AML-193 (cell line): ENCODE results near the gene SERPINA5.
"Not testable (repeated sequence)": the region's sequence is repeated elsewhere in the genome, so short reads cannot be mapped to it uniquely, and the experiment has no call there.

Experiments used
- DNase-seq, 2 experiments: peaks; one replicate each; lab custom pipeline; 2025; lab: John Stamatoyannopoulos, UW

The SERPINA5 gene

DNA sequence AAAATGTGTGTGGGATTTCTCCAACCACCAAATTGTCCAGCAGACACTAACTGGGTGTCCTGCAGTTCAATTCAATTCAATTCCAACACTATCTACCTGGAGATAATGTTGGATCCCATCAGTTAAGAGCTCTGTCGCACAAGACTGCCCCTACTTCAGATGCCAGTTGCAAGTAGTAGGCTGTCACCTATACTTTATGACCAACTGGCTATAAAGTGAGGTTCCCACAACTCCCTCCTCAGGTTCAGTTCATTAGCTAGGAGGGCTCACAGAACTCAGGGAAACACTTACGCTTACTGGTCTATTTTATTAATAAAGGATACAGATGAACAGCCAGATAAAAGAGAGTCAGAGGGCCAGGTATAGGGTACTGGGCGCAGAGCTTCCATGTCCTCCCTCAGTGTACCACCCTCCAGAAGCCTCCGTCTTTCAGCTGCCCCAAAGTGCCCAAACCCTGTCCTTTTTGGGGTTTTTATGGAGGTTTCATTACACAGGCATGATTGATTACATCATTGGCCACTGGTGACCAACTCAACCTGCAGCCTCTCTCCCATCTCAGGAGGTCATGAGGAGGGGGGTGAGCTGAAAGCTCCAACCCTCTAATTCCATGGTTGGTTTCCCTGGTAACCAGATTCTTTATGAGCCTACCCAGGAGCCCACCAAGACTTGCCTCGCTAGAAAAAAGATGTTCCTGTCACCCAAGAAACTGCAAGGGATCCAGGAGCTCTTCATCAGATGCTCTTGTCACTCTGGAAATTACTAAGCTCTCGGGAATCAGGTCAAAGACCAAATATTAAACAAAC lies 7.5 kb upstream of the SERPINA5 start:
- DNase-seq = no peak

DNA sequence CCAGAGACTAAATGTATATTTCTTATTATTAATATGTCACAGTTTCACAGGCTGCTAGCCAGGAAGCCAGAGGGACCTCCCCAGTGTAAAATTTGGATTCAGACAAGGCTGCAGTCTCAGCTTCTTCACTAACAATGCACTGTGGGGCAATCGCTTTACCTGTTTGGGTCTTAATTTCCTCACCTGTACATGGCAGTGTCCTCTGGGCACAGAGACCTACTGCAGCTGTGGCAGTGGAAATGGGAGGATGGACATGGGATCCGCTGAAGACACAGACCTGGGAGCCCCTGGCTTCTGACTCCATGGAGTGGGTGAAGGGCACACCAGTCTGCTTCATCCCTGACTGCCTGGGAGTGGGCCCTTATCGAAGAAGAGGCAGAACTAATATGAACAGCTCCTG lies 6.9 kb upstream of the SERPINA5 start:
- no peak for DNase-seq

DNA sequence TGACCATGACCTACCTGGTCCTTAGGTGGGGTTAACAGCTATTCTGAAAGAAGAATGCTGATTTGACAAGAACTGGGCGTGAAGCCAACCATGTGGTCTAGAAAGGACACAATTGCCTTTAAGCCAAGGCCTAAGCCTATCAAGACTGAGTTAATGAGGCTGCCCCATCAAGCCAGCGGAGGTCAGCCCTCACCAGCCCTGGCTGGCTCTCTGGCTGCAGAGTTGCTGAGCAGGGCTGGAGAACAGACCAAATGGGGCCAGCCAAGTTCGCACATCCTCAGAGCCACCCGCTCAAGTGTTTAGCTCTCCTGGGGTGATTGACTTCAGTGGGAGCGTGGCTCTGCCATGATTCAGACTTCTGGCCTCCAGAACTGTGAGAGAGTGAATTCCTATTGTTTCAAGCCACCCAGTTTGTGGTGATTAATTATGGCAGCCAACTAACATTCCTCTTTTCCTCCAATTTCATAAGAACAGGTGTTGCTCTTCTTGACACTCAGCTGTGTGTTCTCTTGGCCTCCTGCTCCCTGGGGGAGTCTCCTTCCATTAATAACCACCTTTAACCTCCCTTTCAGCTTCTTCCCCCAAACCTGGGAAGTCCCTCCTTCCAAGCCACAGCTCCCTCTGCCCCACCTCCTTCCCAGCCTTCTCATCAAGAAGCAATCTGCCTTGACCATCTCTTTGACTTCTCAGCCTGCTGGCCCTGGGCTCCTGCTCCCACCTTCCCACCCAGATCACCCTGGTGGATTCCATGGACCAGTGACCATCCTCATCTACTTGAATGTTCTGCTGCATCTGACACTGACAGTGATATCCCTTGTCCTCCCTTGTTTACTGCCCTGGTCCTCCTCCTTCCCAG lies 5.3 kb upstream of the SERPINA5 start:
- no peak for DNase-seq

DNA sequence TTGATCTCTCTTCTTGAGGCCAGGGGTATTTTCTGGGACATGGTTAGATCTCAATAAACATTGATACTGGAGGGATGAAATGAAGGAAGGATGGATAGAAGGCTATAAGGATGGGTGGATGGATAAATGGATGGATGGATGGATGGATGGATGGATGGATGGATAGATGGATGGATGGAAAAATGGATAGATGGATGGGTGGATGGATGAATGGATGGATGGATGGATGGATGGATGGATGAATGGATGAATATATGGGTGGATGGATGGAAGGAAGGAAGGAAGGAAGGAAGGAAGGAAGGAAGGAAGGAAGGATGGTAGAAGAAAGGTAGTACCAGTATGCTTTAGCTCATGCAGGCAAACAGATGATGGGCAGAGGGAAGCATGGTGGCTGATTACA lies 3.8 kb upstream of the SERPINA5 start:
- not testable (repeated sequence) for DNase-seq

DNA sequence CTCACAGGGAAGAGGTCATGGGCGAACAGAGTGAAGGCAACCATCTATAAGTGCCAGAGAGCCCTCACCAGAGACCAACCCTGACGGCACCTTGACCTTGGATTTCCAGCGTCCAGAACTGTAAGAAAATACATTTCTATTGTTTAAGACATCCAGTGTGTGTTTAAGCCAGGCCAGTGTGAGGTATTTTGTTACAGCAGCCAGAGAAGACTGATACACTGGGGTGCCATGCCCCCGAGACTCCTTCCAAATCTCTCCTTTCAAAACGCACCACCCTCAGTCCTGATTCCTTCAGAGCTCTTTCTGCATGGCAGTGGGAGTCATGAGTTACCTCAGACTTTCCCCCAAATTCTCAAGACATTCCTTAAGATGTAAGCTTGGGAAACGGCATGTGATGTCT lies 2.5 kb upstream of the SERPINA5 start:
- no peak for DNase-seq

DNA sequence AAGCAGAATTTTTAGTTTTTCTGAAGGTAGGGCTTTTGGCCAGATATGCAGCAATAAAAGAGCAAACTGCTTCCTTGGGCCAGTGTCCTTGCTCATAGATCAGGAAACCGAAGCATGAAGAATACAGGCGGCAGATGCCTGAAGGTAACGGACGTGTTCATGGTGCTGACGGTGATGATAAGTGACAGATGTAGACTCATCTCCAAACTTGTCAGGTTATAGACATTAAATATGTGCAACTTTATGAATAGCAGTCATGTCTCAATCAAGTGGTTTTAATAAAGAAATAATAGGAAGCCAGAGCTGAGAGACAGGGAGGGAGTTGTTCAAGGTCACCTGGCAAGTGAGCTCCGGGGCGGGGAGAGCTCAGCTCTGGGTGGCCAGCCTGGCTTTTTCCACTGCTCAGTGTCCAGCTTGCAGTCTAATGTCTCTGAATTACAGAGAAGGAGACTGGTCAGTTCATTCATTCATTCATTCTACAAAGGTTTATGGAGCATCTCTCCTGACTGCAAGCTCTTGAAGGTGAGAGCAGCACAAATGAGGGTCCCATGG lies 1.0 kb downstream of the SERPINA5 start:
- DNase-seq = no peak

DNA sequence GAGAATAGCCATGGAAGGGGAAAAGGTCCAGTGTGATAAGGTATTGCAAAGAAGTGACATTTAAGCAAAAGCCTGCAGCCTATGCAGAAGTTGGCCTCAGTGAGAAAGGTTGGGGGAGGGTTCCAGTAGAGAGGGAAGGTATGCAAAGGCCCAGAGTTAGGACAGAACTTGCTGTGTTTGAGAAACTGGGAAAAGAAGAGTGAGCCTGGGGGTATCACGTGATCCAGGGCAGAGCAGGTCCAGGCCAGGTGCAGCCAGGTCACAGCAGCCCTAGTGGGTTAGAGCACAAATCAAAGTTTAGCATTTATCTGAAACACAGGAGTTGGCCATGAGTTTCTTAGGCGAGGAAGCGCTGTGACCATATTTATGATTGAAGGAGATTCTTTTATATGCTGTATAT lies 1.6 kb downstream of the SERPINA5 start:
- DNase-seq = no peak

DNA sequence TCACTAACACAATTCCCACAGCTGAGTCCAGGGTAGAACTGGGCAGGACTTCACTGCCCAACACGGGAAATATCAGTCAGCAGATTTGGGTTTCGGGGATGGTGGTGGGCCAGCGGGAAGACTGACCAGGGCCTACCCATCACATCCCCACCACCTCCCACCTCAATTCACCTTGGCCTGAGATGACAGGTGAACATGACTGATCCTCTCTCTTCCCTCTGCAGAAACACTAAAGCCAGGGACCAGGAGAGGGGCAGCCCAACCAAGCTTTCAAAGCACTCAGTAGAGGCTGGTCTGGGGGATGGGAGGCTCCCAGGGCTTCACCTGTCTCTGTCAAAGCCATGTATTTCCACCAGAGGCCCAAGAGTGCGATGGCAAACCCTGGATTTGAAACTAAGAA lies 2.3 kb downstream of the SERPINA5 start:
- DNase-seq = no peak

DNA sequence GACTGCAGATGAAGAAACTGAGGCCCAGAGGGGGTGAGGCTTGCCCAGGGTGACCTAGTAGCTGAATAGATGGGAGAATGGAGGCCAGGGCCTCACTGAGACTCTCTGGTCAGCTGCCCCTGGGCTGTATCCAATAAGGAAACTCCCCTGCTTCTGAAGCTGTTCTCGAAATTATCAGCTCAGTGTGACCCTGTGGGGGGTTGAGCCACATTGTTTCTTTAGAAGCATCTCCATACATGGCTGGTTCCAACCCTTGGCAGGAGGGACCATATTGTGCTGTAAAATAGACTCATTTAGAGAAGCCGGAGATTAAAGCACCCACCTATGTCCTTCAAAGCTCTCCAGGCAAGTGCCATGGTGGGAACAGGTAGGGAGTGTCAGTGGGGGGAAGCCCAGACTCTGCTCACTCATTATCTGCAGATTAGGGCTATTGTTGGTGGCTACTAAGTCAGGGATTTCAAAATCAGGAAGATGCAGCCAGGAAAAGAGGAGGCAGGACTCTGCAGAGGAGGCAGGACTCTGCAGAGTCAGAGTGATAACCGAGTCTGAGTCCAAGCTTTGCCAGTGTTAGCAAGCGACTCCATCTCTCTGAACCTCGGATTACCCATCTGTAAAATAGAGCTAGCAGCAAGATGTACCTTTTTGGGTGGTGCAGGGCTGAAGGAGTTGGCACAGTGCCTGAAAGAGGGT lies 3.5 kb downstream of the SERPINA5 start:
- DNase-seq = no peak

DNA sequence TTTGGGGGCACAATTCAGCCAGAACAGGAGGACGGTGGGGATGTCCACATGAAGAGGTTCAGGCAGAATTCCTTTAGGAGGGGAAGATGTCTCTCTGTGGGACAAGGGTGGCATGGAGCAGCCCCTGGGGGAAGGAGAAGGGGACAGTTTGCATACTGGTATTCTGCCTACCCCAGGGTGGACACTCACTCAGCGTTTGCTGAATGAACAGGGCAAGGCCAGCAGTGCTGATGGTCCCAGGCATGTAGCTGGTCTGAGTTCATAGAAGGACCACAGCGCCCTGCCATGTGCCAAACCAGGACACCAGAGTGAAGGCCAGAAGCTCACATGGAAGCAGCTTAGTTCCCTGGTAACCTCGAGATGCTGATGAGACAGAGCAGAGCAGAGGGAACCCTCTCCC lies 5.4 kb downstream of the SERPINA5 start:
- DNase-seq = no peak

DNA sequence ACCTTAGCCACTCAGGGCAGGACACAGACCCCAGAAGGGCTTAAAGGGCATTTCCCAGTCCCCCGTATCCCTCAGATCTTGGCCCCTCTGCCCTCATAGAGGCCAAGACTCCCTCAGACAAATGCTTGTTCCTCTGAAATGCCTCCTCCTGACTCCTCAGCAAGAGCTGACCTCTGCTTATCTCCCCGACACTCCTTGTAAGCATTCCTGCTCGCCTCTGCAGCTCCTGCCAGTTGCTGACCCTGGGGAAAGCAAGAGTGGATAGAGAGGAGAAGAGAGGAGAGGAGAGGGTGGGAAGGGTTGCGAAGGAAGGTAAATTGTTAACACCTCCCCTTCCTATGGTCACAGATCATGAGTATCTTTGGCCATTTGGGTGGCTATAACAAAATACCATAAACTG lies 7.1 kb downstream of the SERPINA5 start:
- no peak for DNase-seq

DNA sequence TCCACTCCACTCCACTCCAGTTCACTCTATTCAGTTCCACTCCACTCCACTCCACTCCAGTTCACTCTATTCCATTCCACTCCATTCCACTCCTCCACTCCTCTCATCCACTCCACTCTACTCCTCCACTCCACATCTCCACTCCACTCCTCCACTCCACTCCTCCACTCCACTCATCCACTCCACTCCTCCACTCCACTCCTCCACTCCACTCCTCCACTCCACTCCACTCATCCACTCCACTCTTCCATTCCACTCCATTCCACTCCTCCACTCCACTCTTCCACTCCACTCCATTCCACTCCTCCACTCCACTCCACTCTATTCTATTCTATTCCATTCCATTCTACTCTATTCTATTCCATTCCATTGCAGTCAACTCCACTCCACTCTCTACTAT lies 9.8 kb downstream of the SERPINA5 start:
- DNase-seq = no peak

DNA sequence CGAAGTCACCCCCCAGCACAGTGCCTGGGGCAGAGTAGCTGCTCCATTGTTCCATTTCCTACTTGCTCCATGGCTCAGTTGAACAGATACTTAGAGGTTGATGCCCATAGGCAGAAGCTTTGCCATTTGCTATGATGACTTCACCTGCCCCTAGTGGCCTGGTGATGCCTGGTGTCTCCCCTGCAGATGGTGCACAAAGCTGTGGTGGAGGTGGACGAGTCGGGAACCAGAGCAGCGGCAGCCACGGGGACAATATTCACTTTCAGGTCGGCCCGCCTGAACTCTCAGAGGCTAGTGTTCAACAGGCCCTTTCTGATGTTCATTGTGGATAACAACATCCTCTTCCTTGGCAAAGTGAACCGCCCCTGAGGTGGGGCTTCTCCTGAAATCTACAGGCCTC lies 10.6 kb downstream of the SERPINA5 start:
- no peak for DNase-seq

DNA sequence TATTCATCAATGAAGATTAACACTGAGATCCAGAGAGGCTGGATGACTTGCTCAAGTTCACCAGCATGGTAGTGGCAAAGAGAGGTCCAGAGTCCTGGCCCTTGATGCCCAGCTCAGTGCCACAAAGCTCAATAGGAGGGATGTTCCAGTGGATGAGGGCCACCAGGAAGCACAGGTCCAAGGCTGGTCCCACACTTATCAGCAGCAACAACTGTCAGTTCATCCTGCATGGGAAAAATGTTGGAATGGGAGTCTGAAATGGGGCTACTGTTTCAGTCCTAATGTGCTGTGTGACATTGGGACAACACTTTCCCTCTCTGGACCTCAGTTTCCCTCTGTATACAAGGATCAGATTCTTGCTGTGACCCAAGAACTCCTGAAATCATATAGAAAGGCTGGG lies 11.2 kb downstream of the SERPINA5 start:
- DNase-seq = no peak

DNA sequence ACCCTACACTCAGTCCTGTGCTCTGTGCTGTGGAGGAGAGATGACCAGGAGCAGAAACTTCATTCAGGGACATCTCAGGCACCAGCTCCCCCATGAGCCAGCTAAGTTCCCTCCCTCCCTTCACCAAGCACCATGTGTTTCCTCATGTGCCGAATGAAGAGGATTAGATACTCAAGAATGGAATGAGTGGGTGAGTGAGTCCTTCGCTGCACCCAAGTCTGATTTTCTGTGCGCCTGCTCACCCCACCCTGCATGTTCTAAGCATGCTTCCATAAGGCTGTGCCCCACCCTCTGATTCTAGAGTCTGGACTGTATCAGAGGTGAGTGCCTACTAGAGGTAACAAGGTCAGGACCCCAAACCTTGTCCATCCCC lies 12.1 kb downstream of the SERPINA5 start:
- DNase-seq = no peak

DNA sequence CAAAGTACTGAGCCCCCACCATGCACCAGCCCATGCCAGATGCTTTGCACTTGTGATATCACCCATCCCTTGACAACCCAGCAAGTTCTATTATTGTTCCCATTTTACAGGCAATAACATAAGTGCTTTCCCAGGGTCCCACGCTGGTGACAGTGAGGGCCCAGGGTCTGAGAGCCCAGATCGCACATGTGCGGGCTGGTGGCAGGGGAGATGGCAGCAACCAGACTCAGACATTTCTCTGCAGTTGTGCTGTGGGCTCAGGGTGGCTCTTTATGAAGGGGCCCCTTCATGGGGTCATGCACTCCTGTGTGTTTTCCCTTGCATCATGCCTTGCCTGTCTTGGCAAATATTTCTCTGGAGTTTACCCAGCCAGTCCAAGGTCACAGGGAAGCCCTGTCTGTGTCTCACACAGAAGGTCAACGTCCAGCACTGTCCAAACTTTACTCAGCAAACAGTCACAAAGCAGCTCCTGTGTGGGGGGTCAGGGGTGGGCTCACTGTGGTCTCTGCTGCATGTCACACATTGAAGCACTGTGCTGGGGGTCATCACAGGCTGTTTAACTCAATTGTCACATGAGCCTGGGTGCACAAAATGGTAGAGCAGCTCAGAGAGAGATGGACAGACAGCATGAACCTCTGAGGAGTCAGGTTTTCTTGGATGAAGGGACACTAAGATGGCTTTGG lies 12.7 kb downstream of the SERPINA5 start:
- no peak for DNase-seq

DNA sequence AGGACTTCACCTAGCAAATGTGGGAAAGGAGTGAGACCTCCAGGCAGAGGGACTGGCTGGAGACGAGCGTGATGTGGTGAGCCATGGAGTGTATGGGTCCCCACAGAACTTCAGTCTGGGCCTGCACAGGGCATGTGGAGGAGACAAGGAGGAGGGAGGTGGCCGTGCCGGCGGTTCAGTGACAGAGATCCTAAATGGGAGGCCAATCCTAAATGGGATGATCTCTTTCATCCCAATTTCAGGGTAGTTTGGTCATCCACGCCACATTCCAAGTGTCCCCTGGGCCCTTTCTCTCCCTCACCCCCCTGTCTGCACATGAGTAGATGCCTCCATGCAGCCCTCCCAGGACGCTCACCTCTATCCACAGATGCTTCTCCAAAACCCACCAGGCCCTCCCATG lies 13.2 kb downstream of the SERPINA5 start:
- DNase-seq = no peak

DNA sequence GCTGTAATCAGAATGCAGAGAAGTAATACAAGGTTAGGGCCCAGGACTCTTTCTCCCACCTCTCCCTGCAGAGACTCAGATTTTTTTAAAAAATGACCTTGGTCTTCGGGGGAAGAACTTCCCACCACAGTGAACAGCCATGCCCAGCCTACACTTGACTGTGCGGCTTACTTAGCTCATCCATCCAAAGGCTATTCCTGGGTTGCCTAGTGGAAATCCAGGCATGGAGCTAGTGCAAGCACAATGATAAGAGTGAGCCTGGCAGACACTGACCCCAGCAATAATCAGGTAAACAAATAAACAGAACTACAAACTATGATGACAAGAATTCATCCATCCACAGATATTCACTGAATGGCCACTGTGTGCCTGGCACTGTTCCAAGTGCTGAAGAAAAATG lies 14.7 kb downstream of the SERPINA5 start:
- DNase-seq = no peak

DNA sequence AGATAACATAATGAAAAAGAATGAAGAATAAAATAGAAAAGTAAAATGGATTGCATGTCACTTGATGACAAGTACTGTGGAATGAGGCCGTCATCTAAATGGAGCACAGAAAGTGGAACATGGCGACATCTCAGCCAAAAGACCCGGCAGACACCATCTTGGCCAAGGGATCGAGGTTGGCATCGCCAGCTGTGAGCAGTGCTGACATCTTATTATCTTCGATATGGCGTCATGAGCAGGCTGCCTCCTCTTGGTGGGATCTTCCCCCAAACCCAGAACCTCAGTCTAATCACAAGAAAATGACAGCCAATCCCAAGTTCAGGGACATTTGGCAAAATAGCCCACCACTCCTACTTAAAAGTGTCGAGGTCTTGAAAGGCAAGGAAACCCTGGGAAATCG lies 15.1 kb downstream of the SERPINA5 start:
- DNase-seq = no peak

DNA sequence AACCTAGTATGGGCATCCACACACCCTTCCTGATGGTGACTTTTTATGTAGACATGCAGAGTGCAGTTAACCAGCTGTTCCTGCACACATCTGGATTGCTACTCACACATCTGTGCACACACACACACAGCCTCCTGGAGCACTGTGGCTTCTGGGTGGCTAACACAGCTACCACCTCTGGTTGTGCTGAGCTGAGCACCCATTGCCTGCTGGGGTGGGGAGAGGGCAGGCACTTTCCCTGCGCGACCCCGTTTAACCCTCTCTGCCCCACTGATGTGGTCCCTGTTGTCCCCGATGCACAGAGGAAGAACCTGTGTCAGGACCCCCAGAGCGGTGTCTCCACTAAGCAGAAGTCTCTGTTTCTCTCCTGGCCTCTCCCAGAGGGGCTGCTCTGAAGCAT lies 16.6 kb downstream of the SERPINA5 start:
- DNase-seq = no peak

DNA sequence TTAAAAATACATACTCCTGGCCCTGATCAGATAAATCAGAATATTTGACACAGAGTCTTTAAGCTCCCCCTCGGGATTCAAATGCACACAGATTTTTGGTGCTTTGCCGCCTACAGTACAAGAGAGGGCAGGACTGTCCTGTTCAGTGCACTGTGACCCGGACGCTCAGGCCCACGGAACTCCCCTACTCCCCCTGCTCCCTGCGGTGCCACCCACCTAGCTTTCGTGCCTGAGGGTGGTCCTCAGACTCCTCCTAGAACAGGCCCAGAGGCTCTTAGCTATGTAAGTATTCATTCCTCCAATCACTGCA lies 17.2 kb downstream of the SERPINA5 start:
- no peak for DNase-seq
